Right lobe of liver (tissue), 6 donors: ENCODE data around the gene ALOX12. TPM values are rescaled to one million over a fixed set of nuclear protein-coding genes. Genes with fewer than 3 reads are reported as not detected.
A peak's percentile ranks its signal among the peaks of the same experiment; 100 is the strongest.

Experiments used
- ATAC-seq, 4 donors: fragments of 200-7000 bp; cut with Tn5 transposase; one replicate each; pipeline ENCODE4 v1.9.1; 2020; ENCODE audit warnings: mild to moderate bottlenecking in 4 of 4, moderate library complexity in 4 of 4
- DNase-seq, 3 donors: peaks; one replicate each; pipeline ENCODE4 v3.0.0-alpha.2; 2020
- H3K27ac ChIP-seq, 3 donors: fragments of 200-600 bp; one replicate each; pipeline ENCODE4 v1.8.0; 2022
- H3K27me3 ChIP-seq, 2 donors: fragments of 200-600 bp; one replicate each; pipeline ENCODE4 v1.8.0; 2022
- H3K36me3 ChIP-seq, 4 donors: fragments of 200-600 bp; sonication (generic) in 1 of 4; one replicate each; pipeline versions ENCODE4 v1.5.1 to v1.8.0; 2017 to 2022; ENCODE audit warnings: control low read depth in 1 of 4
- H3K4me1 ChIP-seq, 4 donors: fragments of 200-600 bp; sonication (generic) in 1 of 4; one replicate each; pipeline versions ENCODE4 v1.5.1 to v1.8.0; 2017 to 2022; ENCODE audit warnings: control low read depth in 1 of 4
- H3K4me3 ChIP-seq, 3 donors: fragments of 200-600 bp; one replicate each; pipeline ENCODE4 v1.8.0; 2022
- H3K9me3 ChIP-seq, 4 donors: fragments of 200-600 bp; sonication (generic) in 1 of 4; one replicate each; pipeline versions ENCODE4 v1.5.1 to v1.8.0; 2017 to 2022; ENCODE audit warnings: control low read depth in 1 of 4
- CTCF ChIP-seq, 4 donors: fragments of 200-600 bp in 3 of 4; fragments of 450-650 bp in 1 of 4; IDR thresholded peaks; one replicate each; pipeline versions ENCODE4 v1.5.1 to v1.8.0; 2016 to 2022; ENCODE audit warnings: antibody characterized with exemption in 4 of 4, mild to moderate bottlenecking in 2 of 4
- POLR2A ChIP-seq: fragments of 450-650 bp; IDR thresholded peaks from one replicate; pipeline ENCODE4 v1.6.1; 2017; ENCODE audit warnings: antibody characterized with exemption, mild to moderate bottlenecking
- WGBS: methylation state at CpG from one replicate; pipeline ENCODE4 v1.1.6; 2018; ENCODE audit warnings: low coverage, low lambda C conversion rate; ENCODE audit not compliant: insufficient coverage; ENCODE audit errors: missing lambda C conversion rate; 5-methylcytosine and 5-hydroxymethylcytosine counted together
- intact Hi-C, 2 donors: fragments of 100-400 bp; cut with DNase I; formaldehyde crosslinking; loops; one replicate each; pipeline versions ENCODE4 v1.11.2 to v1.14.1; 2022
- total RNA-seq, 6 experiments: library from RNA; depleted of rRNA in 2 of 6; stranded (reverse); fragments of >200 nt in 2 of 6; fragmentation: NEBNext Ultra II Directional in 3 of 6; extraction: Animal tissue kit (Norgen Biotek cat#: 25700) in 3 of 6; gene quantifications; one replicate each; pipeline versions ENCODE4 v1.1.0 to v1.2.4, GENCODE V29; 2016 to 2023
- donor health status: DM: no; HTN: yes; CAD: no.
- donor health status: DM: no; HTN: no; CAD: no.
- donor health status: DM: no; HTN: no; CAD: no.
- donor health status: DM: no; HTN: yes; CAD: no.
- donor health status: DM: no; HTN: yes; CAD: no.

Gene ALOX12
- total RNA-seq, 6 experiments from 2014 or later, result 0.17 to 0.27 TPM; not detected in 4

- 27% methylated on average over 8 of the region's 10 CpGs for WGBS
- intact Hi-C loops, result no loop called here
Measured at GRCh38 chr17:7019367-7019766, 23.5 kb downstream of the ALOX12 start.

GRCh38 chr17:7019839-7020519, 24.1 kb downstream of the ALOX12 start:
- no peak for ATAC-seq
- peak overlapping the region; percentile 50 to 59 (median 58) for H3K4me3 ChIP-seq
- no peak for DNase-seq
- H3K9me3 ChIP-seq, result no peaks in the 10 kb centered on the region
- peak overlapping the region; percentile 70 to 73 (median 71) for H3K27ac ChIP-seq
- WGBS, result 20% methylated on average over 9 of the region's 16 CpGs
- H3K36me3 ChIP-seq, result no peaks in the 10 kb centered on the region
- intact Hi-C loops, result no loop called here
- H3K4me1 ChIP-seq, result peaks cover 0 to 13% (median 5%) of the 10 kb centered on the region in 4 donors
- no peak for TF ChIP-seq POLR2A
- TF ChIP-seq CTCF (IDR thresholded peaks at IDR 0.05), result no peak
- H3K27me3 ChIP-seq, result no peaks in the 10 kb centered on the region

More at GRCh38 chr17:7019367-7019766, 23.5 kb downstream of the ALOX12 start:
- ATAC-seq, result no peak
- Histone ChIP-seq H3K4me3 (peak overlapping the region; percentile 50 to 59 (median 58)), H3K27me3 (no peaks in the 10 kb centered on the region), H3K4me1 (peaks cover 0 to 14% (median 5%) of the 10 kb centered on the region in 4 donors), H3K36me3 (no peaks in the 10 kb centered on the region), H3K27ac (peak overlapping the region; percentile 70 to 73 (median 71)), H3K9me3 (no peaks in the 10 kb centered on the region)
- no peak for DNase-seq
- TF ChIP-seq POLR2A (no peak), CTCF (IDR thresholded peaks at IDR 0.05) (no peak)

GRCh38 chr17:7020894-7021664, 25.2 kb downstream of the ALOX12 start:
- TF ChIP-seq CTCF (IDR thresholded peaks at IDR 0.05) (no peak), POLR2A (no peak)
- H3K4me3 ChIP-seq, result no peak overlapping the region
- intact Hi-C loops, result no loop called here
- DNase-seq (no peak), ATAC-seq (no peak)
- WGBS, result 59% methylated on average over 11 of the region's 11 CpGs
- peak overlapping the region; percentile 51 to 72 (median 72) for H3K27ac ChIP-seq
- H3K9me3 ChIP-seq, result no peaks in the 10 kb centered on the region
- peaks cover 0 to 10% (median 2%) of the 10 kb centered on the region in 4 donors for H3K4me1 ChIP-seq
- no peaks in the 10 kb centered on the region for H3K36me3 ChIP-seq
- no peaks in the 10 kb centered on the region for H3K27me3 ChIP-seq

- Histone ChIP-seq H3K4me3 (peak overlapping the region; percentile 23 to 38 (median 36)), H3K9me3 (no peaks in the 10 kb centered on the region), H3K27ac (peak overlapping the region; percentile 59 to 72 (median 72)), H3K36me3 (no peaks in the 10 kb centered on the region), H3K4me1 (peaks cover 0 to 10% (median 2%) of the 10 kb centered on the region in 4 donors), H3K27me3 (no peaks in the 10 kb centered on the region)
- 0% methylated on average over 4 of the region's 53 CpGs for WGBS
- DNase-seq (peak; percentile 83 to 85 (median 83)), ATAC-seq (peak; percentile 69 to 78 (median 76))
- intact Hi-C loops, result no loop called here
- TF ChIP-seq CTCF (IDR thresholded peaks at IDR 0.05) (peak; percentile 90 to 99 (median 98)), POLR2A (no peak)
Measured at GRCh38 chr17:7021993-7022778, 26.3 kb downstream of the ALOX12 start.
